HEK293 (cell line): Measurements from ENCODE around the gene INTS7.
"Not testable (repeated sequence)": the region's sequence is repeated elsewhere in the genome, so short reads cannot be mapped to it uniquely, and the experiment has no call there.

Experiments used
- CTCF ChIA-PET: fragments of 350-600 bp; formaldehyde crosslinking; extraction: SDS; loops from one replicate; lab custom pipeline; 2021; ENCODE audit warnings: antibody characterized with exemption; lab: Yijun Ruan, JAX
- POLR2A ChIA-PET: fragments of 300-600 bp; formaldehyde crosslinking; extraction: SDS; loops from one replicate; lab custom pipeline; 2020; ENCODE audit warnings: antibody characterized with exemption, inconsistent platforms; lab: Yijun Ruan, JAX
- H3K27ac ChIP-seq: fragments of 200-500 bp; sonication (Bioruptor generic); 2 replicates; pipeline ENCODE4 v1.5.1; 2014; ENCODE audit warnings: low read depth, low read length, control low read depth, inconsistent platforms; ENCODE audit errors: extremely low read depth
- H3K36me3 ChIP-seq, 2 experiments: fragments of 200-500 bp in 1 of 2; sonication (Bioruptor generic) in 1 of 2; 1 replicate in 1 of 2; 2 replicates in 1 of 2; pipeline ENCODE4 v1.5.1; 2014 to 2017; ENCODE audit warnings: inconsistent platforms in 2 of 2, low read length in 2 of 2; ENCODE audit not compliant: control insufficient read depth in 2 of 2, insufficient read depth in 1 of 2
- H3K4me1 ChIP-seq: fragments of 200-500 bp; sonication (Bioruptor generic); 2 replicates; pipeline ENCODE4 v1.5.1; 2014; ENCODE audit warnings: mild to moderate bottlenecking, low read length, inconsistent platforms; ENCODE audit not compliant: control insufficient read depth, insufficient read depth
- H3K4me3 ChIP-seq: 2 replicates; pipeline ENCODE4 v1.5.1; 2011; ENCODE audit warnings: low read depth, mild to moderate bottlenecking, control low read depth, low read length, moderate library complexity
- H3K9me3 ChIP-seq: fragments of 200-500 bp; sonication (Bioruptor generic); 2 replicates; pipeline ENCODE4 v1.5.1; 2014; ENCODE audit warnings: low read depth, low read length, inconsistent platforms; ENCODE audit not compliant: control insufficient read depth, insufficient read depth
- KLF7 ChIP-seq: fragments of 450-650 bp; formaldehyde crosslinking; IDR thresholded peaks from 2 replicates; pipeline ENCODE4 v1.5.1; 2016; ENCODE audit warnings: missing biosample characterization, missing genetic modification characterization, borderline replicate concordance
- MYNN ChIP-seq: fragments of 450-650 bp; formaldehyde crosslinking; IDR thresholded peaks from 2 replicates; pipeline ENCODE4 v1.5.1; 2016; ENCODE audit warnings: missing biosample characterization, missing genetic modification characterization, borderline replicate concordance
- OSR2 ChIP-seq: fragments of 450-650 bp; formaldehyde crosslinking; IDR thresholded peaks from 2 replicates; pipeline ENCODE4 v1.5.1; 2016; ENCODE audit warnings: missing biosample characterization, missing genetic modification characterization
- SCRT1 ChIP-seq: fragments of 450-650 bp; formaldehyde crosslinking; IDR thresholded peaks from 2 replicates; pipeline ENCODE4 v1.5.1; 2016; ENCODE audit warnings: missing biosample characterization, missing genetic modification characterization, borderline replicate concordance
- ZEB2 ChIP-seq: fragments of 450-650 bp; formaldehyde crosslinking; IDR thresholded peaks from 2 replicates; pipeline ENCODE4 v1.5.1; 2016; ENCODE audit warnings: missing biosample characterization, missing genetic modification characterization
- ZNF121 ChIP-seq: fragments of 450-650 bp; formaldehyde crosslinking; IDR thresholded peaks from 2 replicates; pipeline ENCODE4 v1.5.1; 2016; ENCODE audit warnings: missing biosample characterization, missing genetic modification characterization
- ZNF146 ChIP-seq: fragments of 450-650 bp; formaldehyde crosslinking; IDR thresholded peaks from 2 replicates; pipeline ENCODE4 v1.5.1; 2016; ENCODE audit warnings: missing biosample characterization, missing genetic modification characterization
- ZNF664 ChIP-seq: fragments of 450-650 bp; formaldehyde crosslinking; IDR thresholded peaks from 2 replicates; pipeline ENCODE4 v1.5.1; 2016; ENCODE audit warnings: missing biosample characterization, missing genetic modification characterization
- ZNF76 ChIP-seq: fragments of 450-650 bp; formaldehyde crosslinking; IDR thresholded peaks from 2 replicates; pipeline ENCODE4; 2016; ENCODE audit warnings: low read depth, missing biosample characterization, missing genetic modification characterization, borderline replicate concordance
- TF ChIP-seq, protein P1 (sequence below): fragments of 450-650 bp; formaldehyde crosslinking; IDR thresholded peaks from 2 replicates; pipeline ENCODE4 v1.5.1; 2016; ENCODE audit warnings: missing biosample characterization, missing genetic modification characterization
- TF ChIP-seq, protein P2 (sequence below): fragments of 450-650 bp; formaldehyde crosslinking; IDR thresholded peaks from 2 replicates; pipeline ENCODE4 v1.5.1; 2016; ENCODE audit warnings: missing biosample characterization, missing genetic modification characterization
- TF ChIP-seq, protein P3 (sequence below): fragments of 450-650 bp; formaldehyde crosslinking; IDR thresholded peaks from 2 replicates; pipeline ENCODE4 v1.5.1; 2016; ENCODE audit warnings: missing biosample characterization, missing genetic modification characterization
- TF ChIP-seq, protein P4 (sequence below): fragments of 450-650 bp; formaldehyde crosslinking; IDR thresholded peaks from 2 replicates; pipeline ENCODE4 v1.5.1; 2016; ENCODE audit warnings: missing biosample characterization, missing genetic modification characterization
- TF ChIP-seq, protein P5 (sequence below): fragments of 450-650 bp; formaldehyde crosslinking; IDR thresholded peaks from 2 replicates; pipeline ENCODE4 v1.5.1; 2016; ENCODE audit warnings: missing biosample characterization, missing genetic modification characterization
- TF ChIP-seq, protein P6 (sequence below): sonication (generic); formaldehyde crosslinking; IDR thresholded peaks from 2 replicates; pipeline ENCODE4 v1.8.1; 2022; ENCODE audit warnings: mild to moderate bottlenecking, moderate library complexity, missing genetic modification reagents
- TF ChIP-seq, protein P7 (sequence below): fragments of 450-650 bp; IDR thresholded peaks from 2 replicates; pipeline ENCODE4 v1.5.1; 2018; ENCODE audit warnings: missing biosample characterization, missing genetic modification characterization

Gene INTS7

DNA sequence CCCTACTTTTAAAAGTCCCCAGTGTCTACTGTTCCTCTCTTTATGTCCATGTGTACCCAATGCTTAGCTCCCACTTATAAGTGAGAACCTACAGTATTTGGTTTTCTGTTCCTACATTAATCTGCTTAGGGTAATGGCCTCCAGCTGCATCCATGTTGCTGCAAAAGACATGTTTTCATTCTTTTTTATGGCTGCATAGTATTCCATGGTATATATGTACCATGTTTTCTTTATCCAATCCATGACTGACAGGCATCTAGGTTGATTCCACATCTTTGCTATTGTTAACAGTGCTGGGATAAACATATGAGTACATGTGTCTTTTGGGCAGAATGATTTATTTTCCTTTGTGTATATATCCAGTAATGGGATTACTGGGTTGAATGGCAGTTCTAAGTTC is 12.4 kb downstream of the INTS7 start:
- not testable (repeated sequence) for H3K4me3 ChIP-seq, H3K4me1 ChIP-seq, H3K9me3 ChIP-seq, H3K27ac ChIP-seq
- POLR2A ChIA-PET, result interaction anchor here (0.8 kb wide), 1 partner anchor 12 kb away, joined by 3 read pairs; the partner anchor contains the start of genes DTL and INTS7
- CTCF ChIA-PET, result interaction anchor here (2.1 to 3.0 kb wide), 2 partner anchors 10 to 12 kb away, joined by 8 to 10 read pairs; no protein-coding TSS in a partner anchor
- H3K36me3 ChIP-seq, result peaks cover 5 to 21% of the 10 kb centered on the region in 2 experiments; a peak in 2 of 3 replicates
- TF ChIP-seq, protein P1, sequence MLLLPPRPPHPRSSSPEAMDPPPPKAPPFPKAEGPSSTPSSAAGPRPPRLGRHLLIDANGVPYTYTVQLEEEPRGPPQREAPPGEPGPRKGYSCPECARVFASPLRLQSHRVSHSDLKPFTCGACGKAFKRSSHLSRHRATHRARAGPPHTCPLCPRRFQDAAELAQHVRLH (tag by site-specific recombination), result peak; percentile 50; the same call in 1 of the 2 replicates
- TF ChIP-seq, protein P2, sequence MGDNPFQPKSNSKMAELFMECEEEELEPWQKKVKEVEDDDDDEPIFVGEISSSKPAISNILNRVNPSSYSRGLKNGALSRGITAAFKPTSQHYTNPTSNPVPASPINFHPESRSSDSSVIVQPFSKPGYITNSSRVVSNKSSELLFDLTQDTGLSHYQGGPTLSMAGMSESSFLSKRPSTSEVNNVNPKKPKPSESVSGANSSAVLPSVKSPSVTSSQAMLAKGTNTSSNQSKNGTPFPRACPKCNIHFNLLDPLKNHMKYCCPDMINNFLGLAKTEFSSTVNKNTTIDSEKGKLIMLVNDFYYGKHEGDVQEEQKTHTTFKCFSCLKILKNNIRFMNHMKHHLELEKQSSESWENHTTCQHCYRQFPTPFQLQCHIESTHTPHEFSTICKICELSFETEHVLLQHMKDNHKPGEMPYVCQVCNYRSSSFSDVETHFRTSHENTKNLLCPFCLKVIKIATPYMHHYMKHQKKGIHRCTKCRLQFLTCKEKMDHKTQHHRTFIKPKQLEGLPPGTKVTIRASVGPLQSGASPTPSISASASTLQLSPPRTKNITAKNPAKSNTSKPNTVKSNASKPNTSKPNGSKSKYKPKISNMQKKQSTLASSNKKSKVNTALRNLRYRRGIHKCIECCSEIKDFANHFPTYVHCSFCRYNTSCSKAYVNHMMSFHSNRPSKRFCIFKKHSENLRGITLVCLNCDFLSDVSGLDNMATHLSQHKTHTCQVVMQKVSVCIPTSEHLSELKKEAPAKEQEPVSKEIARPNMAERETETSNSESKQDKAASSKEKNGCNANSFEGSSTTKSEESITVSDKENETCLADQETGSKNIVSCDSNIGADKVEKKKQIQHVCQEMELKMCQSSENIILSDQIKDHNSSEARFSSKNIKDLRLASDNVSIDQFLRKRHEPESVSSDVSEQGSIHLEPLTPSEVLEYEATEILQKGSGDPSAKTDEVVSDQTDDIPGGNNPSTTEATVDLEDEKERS (tag by site-specific recombination), result peak; percentile 77; the same call in 1 of the 2 replicates
- peak; percentile 95 for TF ChIP-seq ZNF146
- TF ChIP-seq, all 188 proteins: peak for 3; not testable (repeated sequence) for 185

DNA sequence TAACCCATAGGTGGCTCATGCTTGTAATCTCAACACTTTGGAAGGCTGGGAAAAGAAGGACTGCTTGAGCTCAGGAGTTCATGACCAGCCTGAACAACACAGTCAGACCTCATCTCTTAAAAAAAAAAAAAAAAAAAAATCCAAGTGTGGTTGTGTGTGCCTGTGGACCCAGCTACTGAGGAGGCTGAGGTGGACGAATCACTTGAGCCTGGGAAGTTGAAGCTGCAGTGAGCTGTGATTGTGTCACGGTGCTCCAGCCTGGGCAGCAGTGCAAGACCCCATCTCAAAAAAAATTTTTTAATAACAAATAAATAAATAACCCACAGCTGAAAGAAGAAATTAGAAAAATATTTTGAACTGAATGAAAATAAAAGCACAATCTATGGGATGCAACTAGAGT is 13.8 kb downstream of the INTS7 start:
- Histone ChIP-seq H3K36me3 (peaks cover 5 to 32% of the 10 kb centered on the region in 2 experiments; a peak in 2 of 3 replicates), H3K27ac (no peak overlapping the region), H3K4me3 (no peak overlapping the region), H3K9me3 (no peaks in the 10 kb centered on the region), H3K4me1 (no peaks in the 10 kb centered on the region)
- TF ChIP-seq ZEB2 (no peak), MYNN (tag by site-specific recombination) (no peak), ZNF664 (tag by site-specific recombination) (0 out of 2 replicates have a peak, but pooled peaks have one; percentile 44), KLF7 (tag by site-specific recombination) (no peak), ZNF76 (tag by site-specific recombination) (no peak), ZNF121 (tag by site-specific recombination) (peak; percentile 81)
- TF ChIP-seq, protein P3, sequence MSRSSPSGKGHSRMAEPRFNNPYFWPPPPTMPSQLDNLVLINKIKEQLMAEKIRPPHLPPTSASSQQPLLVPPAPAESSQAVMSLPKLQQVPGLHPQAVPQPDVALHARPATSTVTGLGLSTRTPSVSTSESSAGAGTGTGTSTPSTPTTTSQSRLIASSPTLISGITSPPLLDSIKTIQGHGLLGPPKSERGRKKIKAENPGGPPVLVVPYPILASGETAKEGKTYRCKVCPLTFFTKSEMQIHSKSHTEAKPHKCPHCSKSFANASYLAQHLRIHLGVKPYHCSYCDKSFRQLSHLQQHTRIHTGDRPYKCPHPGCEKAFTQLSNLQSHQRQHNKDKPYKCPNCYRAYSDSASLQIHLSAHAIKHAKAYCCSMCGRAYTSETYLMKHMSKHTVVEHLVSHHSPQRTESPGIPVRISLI, result peak; percentile 42; the same call in 1 of the 2 replicates
- TF ChIP-seq, protein P4, sequence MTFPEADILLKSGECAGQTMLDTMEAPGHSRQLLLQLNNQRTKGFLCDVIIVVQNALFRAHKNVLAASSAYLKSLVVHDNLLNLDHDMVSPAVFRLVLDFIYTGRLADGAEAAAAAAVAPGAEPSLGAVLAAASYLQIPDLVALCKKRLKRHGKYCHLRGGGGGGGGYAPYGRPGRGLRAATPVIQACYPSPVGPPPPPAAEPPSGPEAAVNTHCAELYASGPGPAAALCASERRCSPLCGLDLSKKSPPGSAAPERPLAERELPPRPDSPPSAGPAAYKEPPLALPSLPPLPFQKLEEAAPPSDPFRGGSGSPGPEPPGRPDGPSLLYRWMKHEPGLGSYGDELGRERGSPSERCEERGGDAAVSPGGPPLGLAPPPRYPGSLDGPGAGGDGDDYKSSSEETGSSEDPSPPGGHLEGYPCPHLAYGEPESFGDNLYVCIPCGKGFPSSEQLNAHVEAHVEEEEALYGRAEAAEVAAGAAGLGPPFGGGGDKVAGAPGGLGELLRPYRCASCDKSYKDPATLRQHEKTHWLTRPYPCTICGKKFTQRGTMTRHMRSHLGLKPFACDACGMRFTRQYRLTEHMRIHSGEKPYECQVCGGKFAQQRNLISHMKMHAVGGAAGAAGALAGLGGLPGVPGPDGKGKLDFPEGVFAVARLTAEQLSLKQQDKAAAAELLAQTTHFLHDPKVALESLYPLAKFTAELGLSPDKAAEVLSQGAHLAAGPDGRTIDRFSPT (tag by site-specific recombination), result no peak
- ChIA-PET POLR2A (no interaction called here), CTCF (interaction anchor here (0.7 to 3.0 kb wide), 7 partner anchors 8 to 435 kb away, joined by 3 to 10 read pairs (median 4); partner anchors contain the start of genes DTL and INTS7)

DNA sequence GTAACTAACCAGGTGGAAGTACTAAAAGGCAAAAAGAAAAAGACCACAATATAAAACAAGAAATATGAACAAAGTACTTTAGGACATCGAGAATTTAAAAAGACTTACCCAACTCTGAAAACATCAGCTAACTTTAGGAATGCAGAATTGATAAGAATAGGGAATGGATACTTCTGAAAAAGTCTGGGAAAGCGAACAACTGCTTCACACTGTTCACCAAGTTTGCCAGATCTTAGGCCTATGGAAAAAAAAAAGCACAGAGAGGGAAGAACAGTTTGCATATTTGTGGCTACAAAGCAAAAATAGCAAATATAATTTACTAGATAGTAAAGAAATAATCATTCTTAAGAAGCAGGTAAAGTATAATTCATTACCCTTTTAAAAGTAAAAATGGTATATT is 14.4 kb downstream of the INTS7 start:
- ChIA-PET CTCF (interaction anchor here (0.7 to 3.2 kb wide), 4 partner anchors 14 to 435 kb away, joined by 3 to 18 read pairs (median 4); partner anchors contain the start of genes DTL and INTS7), POLR2A (no interaction called here)
- H3K4me1 ChIP-seq, result no peaks in the 10 kb centered on the region
- no peak overlapping the region for H3K4me3 ChIP-seq
- peaks cover 5 to 38% of the 10 kb centered on the region in 2 experiments; a peak in 2 of 3 replicates for H3K36me3 ChIP-seq
- no peak overlapping the region for H3K27ac ChIP-seq
- H3K9me3 ChIP-seq, result no peaks in the 10 kb centered on the region
- TF ChIP-seq, protein P5, sequence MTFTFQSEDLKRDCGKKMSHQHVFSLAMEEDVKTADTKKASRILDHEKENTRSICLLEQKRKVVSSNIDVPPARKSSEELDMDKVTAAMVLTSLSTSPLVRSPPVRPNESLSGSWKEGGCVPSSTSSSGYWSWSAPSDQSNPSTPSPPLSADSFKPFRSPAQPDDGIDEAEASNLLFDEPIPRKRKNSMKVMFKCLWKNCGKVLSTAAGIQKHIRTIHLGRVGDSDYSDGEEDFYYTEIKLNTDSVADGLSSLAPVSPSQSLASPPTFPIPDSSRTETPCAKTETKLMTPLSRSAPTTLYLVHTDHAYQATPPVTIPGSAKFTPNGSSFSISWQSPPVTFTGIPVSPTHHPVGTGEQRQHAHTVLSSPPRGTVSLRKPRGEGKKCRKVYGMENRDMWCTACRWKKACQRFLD (tag by site-specific recombination), result no peak
- TF ChIP-seq, protein P6, sequence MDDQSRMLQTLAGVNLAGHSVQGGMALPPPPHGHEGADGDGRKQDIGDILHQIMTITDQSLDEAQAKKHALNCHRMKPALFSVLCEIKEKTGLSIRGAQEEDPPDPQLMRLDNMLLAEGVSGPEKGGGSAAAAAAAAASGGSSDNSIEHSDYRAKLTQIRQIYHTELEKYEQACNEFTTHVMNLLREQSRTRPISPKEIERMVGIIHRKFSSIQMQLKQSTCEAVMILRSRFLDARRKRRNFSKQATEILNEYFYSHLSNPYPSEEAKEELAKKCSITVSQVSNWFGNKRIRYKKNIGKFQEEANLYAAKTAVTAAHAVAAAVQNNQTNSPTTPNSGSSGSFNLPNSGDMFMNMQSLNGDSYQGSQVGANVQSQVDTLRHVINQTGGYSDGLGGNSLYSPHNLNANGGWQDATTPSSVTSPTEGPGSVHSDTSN (CRISPR knock-in tag), result no peak
- TF ChIP-seq OSR2 (no peak), SCRT1 (tag by site-specific recombination) (no peak)
- TF ChIP-seq, protein P7, sequence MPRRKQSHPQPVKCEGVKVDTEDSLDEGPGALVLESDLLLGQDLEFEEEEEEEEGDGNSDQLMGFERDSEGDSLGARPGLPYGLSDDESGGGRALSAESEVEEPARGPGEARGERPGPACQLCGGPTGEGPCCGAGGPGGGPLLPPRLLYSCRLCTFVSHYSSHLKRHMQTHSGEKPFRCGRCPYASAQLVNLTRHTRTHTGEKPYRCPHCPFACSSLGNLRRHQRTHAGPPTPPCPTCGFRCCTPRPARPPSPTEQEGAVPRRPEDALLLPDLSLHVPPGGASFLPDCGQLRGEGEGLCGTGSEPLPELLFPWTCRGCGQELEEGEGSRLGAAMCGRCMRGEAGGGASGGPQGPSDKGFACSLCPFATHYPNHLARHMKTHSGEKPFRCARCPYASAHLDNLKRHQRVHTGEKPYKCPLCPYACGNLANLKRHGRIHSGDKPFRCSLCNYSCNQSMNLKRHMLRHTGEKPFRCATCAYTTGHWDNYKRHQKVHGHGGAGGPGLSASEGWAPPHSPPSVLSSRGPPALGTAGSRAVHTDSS (tag by site-specific recombination), result no peak
- TF ChIP-seq, protein P4 (tag by site-specific recombination), result no peak
